HG02798 (cell line): ENCODE measurements around the gene TNIP3.
A peak's percentile ranks its signal among the peaks of the same experiment; 100 is the strongest.

Experiments
- ATAC-seq: cut with Tn5 transposase; IDR thresholded peaks from one replicate; pipeline ENCODE4 v1.9.1; 2021; ENCODE audit warnings: mild to moderate bottlenecking; ENCODE audit not compliant: unreplicated experiment, poor library complexity

The TNIP3 gene

GRCh38 chr4:121140716-121141460, 23.2 kb downstream of the TNIP3 start:
- ATAC-seq, result no peak

DNA sequence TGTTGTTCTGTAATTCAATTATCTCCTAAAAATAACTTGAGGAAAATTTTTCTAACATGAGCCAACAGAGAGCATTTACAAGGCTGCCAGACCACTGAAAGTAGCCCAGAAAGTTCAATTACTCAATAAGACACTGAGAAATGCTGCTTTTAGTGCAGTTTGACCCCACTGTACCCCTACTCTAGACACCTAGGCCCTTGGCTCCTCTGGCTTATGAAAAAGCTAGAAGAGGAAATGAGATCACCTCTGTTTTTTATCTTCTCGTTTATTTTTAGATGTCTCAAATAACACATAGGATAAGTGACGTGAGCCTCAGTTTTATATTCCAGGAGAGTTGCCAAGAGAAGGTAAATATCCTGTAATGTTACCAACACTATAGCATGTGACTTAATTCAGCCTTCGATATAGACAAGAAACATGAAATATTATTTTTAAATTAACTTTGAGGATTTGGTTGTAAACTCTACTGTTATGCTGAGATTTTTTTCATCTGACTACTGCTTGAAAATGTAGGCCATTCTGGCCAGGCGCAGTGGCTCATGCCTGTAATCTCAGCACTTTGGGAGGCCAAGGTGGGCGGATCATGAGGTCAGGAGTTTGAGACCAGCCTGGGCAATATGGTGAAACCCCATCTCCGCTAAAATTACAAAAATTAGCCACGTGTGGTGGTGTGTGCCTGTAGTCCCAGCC, 24.4 kb downstream of the TNIP3 start:
- peak; percentile 58 for ATAC-seq

DNA sequence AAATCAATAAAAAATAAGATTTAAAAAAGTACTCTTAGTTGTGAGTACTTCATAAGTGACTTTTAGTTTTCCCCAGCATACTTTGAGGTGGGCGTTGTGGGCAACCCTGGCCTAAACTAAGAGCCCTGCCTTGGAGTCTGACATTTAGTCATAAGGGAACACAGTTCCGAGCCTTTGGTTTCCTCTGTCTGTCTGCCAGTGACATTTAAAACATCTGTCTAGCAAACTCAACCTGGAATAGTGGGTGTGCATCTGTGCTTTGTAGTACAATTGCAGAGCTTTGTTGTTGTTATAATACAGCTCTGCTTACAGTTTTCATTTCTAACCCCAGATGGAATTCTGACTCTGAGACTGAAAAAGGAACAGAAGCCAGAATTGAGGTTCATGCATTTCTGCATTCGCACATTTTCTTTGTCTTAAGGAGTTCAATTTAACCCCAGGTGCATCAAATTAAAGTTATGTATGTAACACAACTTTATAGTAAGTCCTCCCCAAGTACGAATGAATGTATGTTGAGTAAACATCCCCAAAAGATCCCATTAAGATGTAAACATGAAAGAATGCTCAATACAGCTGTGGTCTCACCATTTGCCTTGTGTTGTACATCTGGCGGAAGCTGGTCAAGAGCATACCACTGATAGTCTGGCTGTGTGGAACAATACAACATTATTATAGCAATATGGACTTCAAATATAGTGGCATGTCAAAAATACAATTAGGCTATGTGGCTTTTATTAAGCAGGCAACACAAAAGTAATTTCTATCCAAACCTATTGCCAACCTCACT, 25.9 kb downstream of the TNIP3 start:
- peak; percentile 66 for ATAC-seq

- no peak for ATAC-seq
These were observed 33.8 kb downstream of the TNIP3 start for GRCh38 chr4:121130326-121130660.

GRCh38 chr4:121129606-121130325, 34.4 kb downstream of the TNIP3 start:
- no peak for ATAC-seq

DNA sequence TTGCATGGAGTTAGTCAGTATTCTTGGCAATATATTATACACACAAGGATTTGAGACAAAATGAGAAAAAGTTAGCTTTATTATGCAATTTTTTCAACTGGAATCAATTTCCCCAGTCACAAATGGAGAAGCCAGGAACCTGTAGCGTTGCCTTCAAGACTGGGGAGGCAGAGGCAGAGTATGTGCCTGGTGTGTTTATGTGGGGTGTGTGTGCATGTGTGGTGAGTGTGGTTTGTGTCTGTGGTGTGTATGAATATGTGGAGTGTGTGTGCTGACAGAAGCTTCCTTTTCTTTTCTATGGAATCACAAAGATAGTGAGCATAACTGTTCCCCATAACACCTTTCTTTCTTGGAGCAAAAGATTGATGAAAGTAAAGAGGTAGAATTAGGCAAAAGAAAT, 37.0 kb downstream of the TNIP3 start:
- no peak for ATAC-seq

DNA sequence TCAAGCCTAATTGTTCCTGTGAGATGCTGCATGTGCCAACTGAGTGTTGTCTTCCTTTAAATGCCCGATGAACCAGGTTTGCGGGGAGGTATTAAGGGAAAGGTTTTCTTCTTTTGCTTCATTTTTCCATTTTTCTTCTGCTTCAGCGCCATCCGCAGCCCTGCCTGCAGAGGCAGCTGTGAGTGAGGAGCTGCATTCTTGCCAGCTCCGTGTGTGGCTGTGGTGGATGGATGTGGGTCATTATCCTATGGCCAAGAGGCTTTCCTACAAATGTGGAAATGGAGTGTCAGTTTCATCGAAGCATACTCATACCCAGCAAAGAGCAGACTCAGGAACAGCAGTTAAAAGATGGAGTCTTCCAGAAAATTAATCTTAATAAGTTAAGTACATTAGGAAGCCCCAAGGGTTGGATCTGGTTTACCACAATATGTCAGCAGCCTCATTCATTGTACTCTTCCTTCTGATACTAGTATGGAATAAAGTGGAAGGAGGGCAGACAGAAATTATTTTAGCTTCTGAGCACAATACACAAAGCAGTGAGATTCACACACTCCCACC, 37.6 kb downstream of the TNIP3 start:
- ATAC-seq, result no peak

DNA sequence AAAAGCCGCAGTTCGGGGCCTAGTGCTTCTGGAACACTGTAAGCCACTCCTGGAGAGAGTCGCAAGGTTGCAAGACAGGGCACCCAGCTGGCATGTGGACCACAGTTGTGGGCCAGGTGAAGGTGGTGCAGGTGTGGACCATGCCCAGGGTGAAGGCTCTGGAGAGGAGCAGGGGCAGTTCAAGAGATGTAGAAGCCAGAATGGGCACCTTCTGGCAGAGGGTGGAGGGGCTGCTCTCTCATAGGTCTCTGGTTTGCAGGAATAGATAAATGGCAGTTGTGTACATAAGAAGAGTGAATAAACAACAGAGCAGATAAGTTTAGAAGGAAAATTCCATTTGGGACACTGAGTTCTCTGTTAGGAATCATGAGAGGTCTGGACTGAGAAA, 38.6 kb downstream of the TNIP3 start:
- ATAC-seq, result no peak

DNA sequence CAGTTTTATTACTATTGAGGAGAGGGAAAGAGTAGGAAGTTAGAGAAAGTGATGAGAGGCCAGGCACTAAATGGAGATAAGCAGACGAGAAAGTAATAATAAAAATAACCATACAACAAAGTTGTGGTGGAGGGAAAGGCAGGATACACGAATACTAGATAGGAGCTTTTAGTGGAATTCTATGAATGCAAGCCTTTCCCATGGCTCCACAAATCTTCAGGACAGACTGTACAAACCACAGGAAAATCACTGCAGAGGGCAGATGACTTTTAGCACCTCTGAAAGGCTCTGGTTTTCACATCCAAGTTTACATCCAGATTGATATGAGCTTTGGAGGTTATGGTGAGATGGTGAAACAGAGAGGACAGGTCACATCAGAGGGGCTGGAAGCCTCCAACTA, 41.5 kb downstream of the TNIP3 start:
- no peak for ATAC-seq

DNA sequence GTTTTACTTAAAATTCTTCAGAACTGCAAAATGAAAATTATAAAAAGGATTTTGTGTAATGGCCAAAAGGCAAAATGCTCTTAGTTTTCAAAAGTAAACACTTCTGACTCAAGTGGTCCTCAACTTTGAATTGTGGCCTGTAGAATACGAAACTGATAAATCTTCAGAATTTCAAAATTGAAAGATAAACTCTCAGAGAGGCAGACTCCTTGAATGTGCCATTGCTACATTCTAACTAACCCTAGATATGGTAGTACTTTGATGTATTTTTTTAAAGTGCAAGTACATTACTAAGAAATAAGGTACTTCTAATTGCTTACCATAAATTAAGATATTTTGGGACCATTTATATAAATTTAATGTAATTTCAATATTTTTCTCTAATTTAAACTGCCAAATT, 44.4 kb downstream of the TNIP3 start:
- no peak for ATAC-seq

DNA sequence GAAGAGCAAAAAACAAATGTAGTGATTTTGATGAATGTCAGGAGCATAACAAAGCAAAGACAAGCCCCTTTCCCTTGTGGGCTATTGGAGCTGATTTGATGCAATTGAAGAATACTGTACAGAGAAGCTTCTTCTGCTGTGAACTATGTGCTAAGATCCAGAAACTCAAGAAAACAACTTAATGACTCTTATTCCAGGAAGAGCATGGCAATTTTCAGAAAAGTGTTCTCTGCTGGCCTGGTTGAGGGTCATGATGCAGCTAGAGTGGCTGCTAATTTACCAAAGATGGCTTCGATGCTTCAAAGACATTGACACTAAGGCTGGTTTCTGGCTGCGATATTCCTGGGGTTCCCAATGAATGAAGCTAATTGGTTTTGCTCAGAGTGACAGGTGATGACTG, 45.8 kb downstream of the TNIP3 start:
- no peak for ATAC-seq

GRCh38 chr4:121114756-121115155, 49.4 kb downstream of the TNIP3 start:
- ATAC-seq, result no peak

DNA sequence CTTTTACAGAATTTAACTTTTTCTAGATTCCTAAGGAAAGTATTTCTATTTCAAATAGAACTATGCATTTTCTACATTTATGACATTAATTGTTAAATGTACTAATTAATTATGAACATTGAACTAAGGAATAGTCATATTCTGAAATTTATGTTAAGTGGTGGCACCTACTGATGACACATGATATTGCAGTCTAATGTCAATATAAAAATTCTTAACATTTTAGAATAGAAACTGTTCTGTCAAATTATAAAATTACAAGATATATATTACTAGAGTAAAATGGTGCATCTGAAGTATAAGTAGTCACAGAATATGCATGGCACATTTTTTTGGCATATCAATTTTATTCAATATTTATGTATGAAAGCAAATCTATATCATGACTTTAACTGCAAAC, 51.6 kb downstream of the TNIP3 start:
- no peak for ATAC-seq

- ATAC-seq, result no peak
These were observed 55.6 kb downstream of the TNIP3 start for GRCh38 chr4:121108557-121108956.

DNA sequence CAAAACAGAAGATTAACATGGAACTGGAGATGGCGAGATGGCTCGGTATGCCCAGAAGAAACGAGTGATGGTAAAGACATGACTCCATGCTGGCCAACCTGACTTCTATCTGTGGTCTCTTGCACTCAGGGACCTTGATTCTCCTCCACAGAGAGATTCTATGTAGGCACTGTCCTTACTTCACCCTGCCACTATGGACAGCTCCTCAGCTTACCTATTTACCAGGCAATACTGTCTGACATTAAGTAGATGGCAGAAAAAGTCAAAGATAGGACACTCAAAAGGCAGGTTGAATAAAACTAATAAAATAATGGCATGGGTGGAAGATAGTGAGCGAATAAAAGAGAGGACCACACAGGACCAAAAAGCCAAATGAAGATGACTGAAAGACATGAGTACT, 56.6 kb downstream of the TNIP3 start:
- ATAC-seq, result no peak

DNA sequence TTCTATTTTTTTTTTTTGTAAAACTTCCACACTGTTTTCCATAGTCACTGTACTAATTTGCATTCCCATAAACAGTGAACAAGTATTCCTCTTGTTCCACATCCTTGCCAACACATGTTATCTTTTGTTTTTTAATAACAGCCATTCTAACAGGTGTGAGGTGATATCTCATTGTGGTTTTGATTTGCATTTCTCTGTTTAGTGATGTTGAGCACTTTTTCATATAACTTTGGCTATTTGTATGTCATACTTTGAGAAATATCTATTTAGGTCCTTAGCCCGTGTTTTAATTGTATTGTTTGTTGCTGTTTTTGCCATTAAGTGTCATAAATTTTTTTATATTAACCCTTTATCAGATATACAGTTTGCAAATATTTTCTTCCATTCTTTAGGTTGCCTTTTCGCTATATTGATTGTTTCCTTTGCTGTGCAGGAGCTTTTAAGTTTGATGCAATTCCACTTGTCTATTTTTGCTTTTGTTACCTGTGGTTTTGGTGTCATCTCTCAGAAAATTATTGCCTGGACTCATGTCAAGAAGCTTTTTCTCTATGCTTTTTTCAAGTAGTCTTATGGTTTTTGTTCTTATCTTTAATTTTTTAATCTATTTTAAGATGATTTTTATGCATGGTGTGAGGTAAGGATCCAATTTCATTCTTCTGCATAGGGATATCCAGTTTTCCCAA, 63.9 kb downstream of the TNIP3 start:
- peak; percentile 65 for ATAC-seq

GRCh38 chr4:121098266-121098665, 65.9 kb downstream of the TNIP3 start:
- ATAC-seq, result no peak

- no peak for ATAC-seq
These were observed 67.5 kb downstream of the TNIP3 start for GRCh38 chr4:121096629-121097028.

- no peak for ATAC-seq
These were observed 67.9 kb downstream of the TNIP3 start for GRCh38 chr4:121096191-121096590.
